Suprapubic skin (tissue), 4 donors: Measurements from ENCODE around the gene MED27. TPM values are rescaled to one million over a fixed set of nuclear protein-coding genes. Genes with fewer than 3 reads are reported as not detected.

Experiments used
- DNase-seq, 2 donors: peaks; one replicate each; pipeline ENCODE4 v3.0.0-alpha.2; 2019; ENCODE audit warnings: low spot score in 2 of 2
- H3K27ac ChIP-seq: fragments of 200-600 bp; sonication (generic); one replicate; pipeline ENCODE4 v1.5.1; 2019
- H3K27me3 ChIP-seq: fragments of 200-600 bp; sonication (generic); one replicate; pipeline ENCODE4 v1.5.1; 2019
- H3K36me3 ChIP-seq: fragments of 200-600 bp; sonication (generic); one replicate; pipeline ENCODE4 v1.5.1; 2019
- H3K4me1 ChIP-seq: fragments of 200-600 bp; sonication (generic); one replicate; pipeline ENCODE4 v1.5.1; 2019
- H3K4me3 ChIP-seq: fragments of 200-600 bp; sonication (generic); one replicate; pipeline ENCODE4 v1.5.1; 2019; ENCODE audit warnings: mild to moderate bottlenecking
- H3K9me3 ChIP-seq: fragments of 200-600 bp; sonication (generic); one replicate; pipeline ENCODE4 v1.5.1; 2019
- EP300 ChIP-seq: sonication (generic); formaldehyde crosslinking; IDR thresholded peaks from one replicate; pipeline ENCODE4 v1.6.1; 2017; ENCODE audit warnings: antibody characterized with exemption
- POLR2A ChIP-seq, 2 donors: fragments of 450-650 bp; IDR thresholded peaks; one replicate each; pipeline ENCODE4 v1.6.1; 2017; ENCODE audit warnings: antibody characterized with exemption in 2 of 2, mild to moderate bottlenecking in 2 of 2, moderate library complexity in 2 of 2
- POLR2AphosphoS5 ChIP-seq, 3 donors: sonication (generic); formaldehyde crosslinking; IDR thresholded peaks; one replicate each; pipeline ENCODE4 v1.6.1; 2017; ENCODE audit warnings: antibody characterized with exemption in 3 of 3
- WGBS: methylation state at CpG from one replicate; pipeline ENCODE4 v1.1.5; 2018; 5-methylcytosine and 5-hydroxymethylcytosine counted together
- total RNA-seq, 4 donors: library from RNA; depleted of rRNA; stranded (reverse); fragments of >200 nt; gene quantifications; one replicate each; pipeline ENCODE4 v1.1.0, GENCODE V29; 2016
- TF ChIP-seq, protein P1 (sequence below), 2 donors: fragments of 200-600 bp in 1 of 2; fragments of 450-650 bp in 1 of 2; sonication (generic) in 1 of 2; IDR thresholded peaks; one replicate each; pipeline ENCODE4 v1.5.1; 2016 to 2019; ENCODE audit warnings: antibody characterized with exemption in 2 of 2, mild to moderate bottlenecking in 1 of 2, moderate library complexity in 1 of 2

The MED27 gene
- total RNA-seq, 4 donors from 2014 or later: 12.6 to 20.3 (median 16.0) TPM

DNA sequence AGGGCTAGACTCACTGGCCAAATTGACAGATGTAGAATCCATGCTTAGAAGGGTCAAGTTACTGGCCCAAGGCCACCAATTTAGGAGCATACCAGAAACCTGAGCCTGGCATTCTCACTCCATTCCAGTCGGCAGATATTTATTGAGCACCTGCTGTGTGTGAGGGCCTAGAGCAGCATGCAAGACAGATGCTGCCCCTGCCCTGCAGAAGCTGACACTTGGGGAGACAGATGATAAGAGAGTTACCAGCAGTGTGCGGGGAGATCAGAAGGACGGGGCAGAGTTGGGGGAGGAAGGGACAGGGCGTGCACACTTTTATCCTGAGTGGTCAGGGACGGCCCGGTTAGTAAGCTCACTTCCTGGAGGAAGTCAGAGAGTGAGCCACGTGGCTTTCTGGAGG, 228.3 kb downstream of the MED27 start:
- Histone ChIP-seq H3K4me1 (peaks cover 7% of the 10 kb centered on the region), H3K9me3 (no peaks in the 10 kb centered on the region), H3K4me3 (no peak overlapping the region), H3K36me3 (no peaks in the 10 kb centered on the region), H3K27ac (no peak overlapping the region), H3K27me3 (peaks cover 7% of the 10 kb centered on the region)
- no peak for DNase-seq
- TF ChIP-seq POLR2A (IDR thresholded peaks at IDR 0.05): no peak
- TF ChIP-seq, protein P1, sequence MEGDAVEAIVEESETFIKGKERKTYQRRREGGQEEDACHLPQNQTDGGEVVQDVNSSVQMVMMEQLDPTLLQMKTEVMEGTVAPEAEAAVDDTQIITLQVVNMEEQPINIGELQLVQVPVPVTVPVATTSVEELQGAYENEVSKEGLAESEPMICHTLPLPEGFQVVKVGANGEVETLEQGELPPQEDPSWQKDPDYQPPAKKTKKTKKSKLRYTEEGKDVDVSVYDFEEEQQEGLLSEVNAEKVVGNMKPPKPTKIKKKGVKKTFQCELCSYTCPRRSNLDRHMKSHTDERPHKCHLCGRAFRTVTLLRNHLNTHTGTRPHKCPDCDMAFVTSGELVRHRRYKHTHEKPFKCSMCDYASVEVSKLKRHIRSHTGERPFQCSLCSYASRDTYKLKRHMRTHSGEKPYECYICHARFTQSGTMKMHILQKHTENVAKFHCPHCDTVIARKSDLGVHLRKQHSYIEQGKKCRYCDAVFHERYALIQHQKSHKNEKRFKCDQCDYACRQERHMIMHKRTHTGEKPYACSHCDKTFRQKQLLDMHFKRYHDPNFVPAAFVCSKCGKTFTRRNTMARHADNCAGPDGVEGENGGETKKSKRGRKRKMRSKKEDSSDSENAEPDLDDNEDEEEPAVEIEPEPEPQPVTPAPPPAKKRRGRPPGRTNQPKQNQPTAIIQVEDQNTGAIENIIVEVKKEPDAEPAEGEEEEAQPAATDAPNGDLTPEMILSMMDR (IDR thresholded peaks at IDR 0.05): no peak
- TF ChIP-seq EP300: no peak
- no peak for TF ChIP-seq POLR2AphosphoS5 (IDR thresholded peaks at IDR 0.05)
- WGBS: 71% methylated on average over 7 of the region's 7 CpGs

- no peaks in the 10 kb centered on the region for H3K9me3 ChIP-seq
- no peaks in the 10 kb centered on the region for H3K4me1 ChIP-seq
- DNase-seq: no peak
- no peaks in the 10 kb centered on the region for H3K36me3 ChIP-seq
- WGBS: 94% methylated on average over 6 of the region's 18 CpGs
- H3K4me3 ChIP-seq: no peak overlapping the region
- peaks cover 12% of the 10 kb centered on the region for H3K27me3 ChIP-seq
- TF ChIP-seq POLR2AphosphoS5 (IDR thresholded peaks at IDR 0.05) (no peak), EP300 (no peak), POLR2A (IDR thresholded peaks at IDR 0.05) (no peak)
- TF ChIP-seq, protein P1 (IDR thresholded peaks at IDR 0.05): no peak
- H3K27ac ChIP-seq: no peak overlapping the region
These were observed 230.3 kb downstream of the MED27 start for GRCh38 chr9:131849391-131849790.

GRCh38 chr9:131848570-131849160, 231.0 kb downstream of the MED27 start:
- 74% methylated on average over 14 of the region's 35 CpGs for WGBS
- no peak for DNase-seq
- TF ChIP-seq, protein P1 (IDR thresholded peaks at IDR 0.05): no peak
- TF ChIP-seq POLR2A (IDR thresholded peaks at IDR 0.05) (no peak), POLR2AphosphoS5 (IDR thresholded peaks at IDR 0.05) (no peak), EP300 (no peak)
- Histone ChIP-seq H3K4me3 (no peak overlapping the region), H3K4me1 (no peaks in the 10 kb centered on the region), H3K9me3 (no peaks in the 10 kb centered on the region), H3K36me3 (no peaks in the 10 kb centered on the region), H3K27me3 (peaks cover 17% of the 10 kb centered on the region), H3K27ac (no peak overlapping the region)

DNA sequence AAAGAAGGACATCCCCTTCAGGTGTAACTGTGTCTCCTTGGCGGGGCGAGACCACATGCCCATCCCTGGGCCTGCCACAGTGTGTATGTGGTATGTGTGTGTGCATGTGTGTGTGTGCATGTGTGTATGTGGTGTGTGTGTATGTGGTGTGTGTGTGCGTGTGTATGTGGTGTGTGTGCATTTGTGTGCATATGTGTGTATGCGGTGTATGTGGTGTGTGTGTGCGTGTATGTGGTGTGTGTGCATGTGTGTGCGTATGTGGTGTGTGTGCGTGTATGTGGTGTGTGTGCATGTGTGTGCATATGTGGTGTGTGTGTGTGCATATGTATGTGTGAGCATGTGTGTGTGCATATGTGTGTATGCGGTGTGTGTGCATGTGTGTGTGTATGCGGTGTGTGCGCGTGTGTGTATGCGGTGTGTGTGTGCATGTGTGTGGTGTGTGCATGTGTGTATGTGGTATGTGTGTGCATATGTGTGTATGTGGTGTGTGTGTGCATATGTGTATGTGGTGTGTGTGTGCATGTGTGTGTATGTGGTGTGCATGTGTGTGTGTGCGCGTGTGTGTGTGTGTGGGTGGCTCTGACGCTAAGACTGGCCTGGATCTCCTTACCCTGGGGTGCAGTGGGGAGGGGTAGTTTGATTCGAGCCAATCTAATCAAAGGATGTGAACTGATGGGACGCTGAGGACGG, 231.9 kb downstream of the MED27 start:
- Histone ChIP-seq H3K4me3 (no peak overlapping the region), H3K9me3 (no peaks in the 10 kb centered on the region), H3K36me3 (no peaks in the 10 kb centered on the region), H3K27me3 (peaks cover 18% of the 10 kb centered on the region), H3K4me1 (no peaks in the 10 kb centered on the region), H3K27ac (no peak overlapping the region)
- TF ChIP-seq EP300: no peak
- TF ChIP-seq, protein P1 (IDR thresholded peaks at IDR 0.05): no peak
- TF ChIP-seq POLR2A (IDR thresholded peaks at IDR 0.05): no peak
- no peak for TF ChIP-seq POLR2AphosphoS5 (IDR thresholded peaks at IDR 0.05)
- DNase-seq: no peak
- WGBS: 90% methylated on average over 18 of the region's 18 CpGs
